ENCODE results near the gene BTRC.

Gene BTRC

DNA sequence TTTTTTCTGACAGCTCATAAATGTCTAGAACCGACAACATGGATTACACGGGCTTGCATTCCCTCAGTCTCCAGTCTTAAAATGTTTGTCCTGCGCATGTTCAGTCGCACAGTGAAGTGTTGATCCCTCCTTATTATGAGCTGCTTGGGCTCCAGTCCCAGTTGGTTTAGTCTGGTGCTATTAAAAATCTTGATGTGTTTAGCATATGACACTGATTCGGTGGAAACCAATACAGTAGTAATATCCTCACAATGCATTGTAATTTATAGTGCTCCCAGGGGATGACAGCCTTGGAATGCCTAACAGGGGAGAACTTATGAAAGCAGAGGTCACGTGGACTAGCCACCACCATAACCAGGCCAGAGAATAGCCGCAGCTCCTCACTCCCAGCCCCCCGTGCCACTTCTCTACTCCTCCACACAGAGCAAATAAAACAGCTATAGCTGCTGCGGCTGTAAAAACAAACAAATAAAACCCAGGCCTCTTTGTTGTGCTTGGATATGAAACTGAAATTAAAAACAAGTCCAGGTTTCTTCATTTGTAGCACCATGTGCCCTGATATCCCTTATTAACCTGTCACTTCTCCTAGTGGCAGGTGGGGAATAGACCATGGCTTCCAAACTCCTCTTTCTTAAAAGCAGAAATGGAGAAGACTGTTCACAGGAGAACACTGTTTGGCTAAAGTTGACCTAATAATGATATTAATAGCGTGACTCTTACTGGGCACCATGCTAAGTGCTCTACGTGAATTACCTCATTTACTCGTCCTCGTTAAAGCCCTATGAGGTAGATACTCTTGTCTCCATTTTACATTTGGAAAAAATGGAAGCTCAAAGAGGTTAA is 241.8 kb downstream of the BTRC start:
- Histone ChIP-seq H3K4me3 (ENCODE audit: low read depth in 1 of 2, low read length in 2 of 2) (no peak overlapping the region), H3K27me3 (ENCODE audit: control insufficient read depth in 1 of 2, insufficient read depth in 2 of 2, low read length in 2 of 2) (no peaks in the 10 kb centered on the region), H3K27ac (ENCODE audit: low read depth, low read length) (no peak overlapping the region), H3K9ac (ENCODE audit: low read depth in 1 of 2, low read length in 2 of 2) (no peak overlapping the region), H3K4me1 (ENCODE audit: control insufficient read depth in 1 of 2, insufficient read depth in 2 of 2, low read length in 2 of 2) (no peaks in the 10 kb centered on the region), H3K36me3 (ENCODE audit: control insufficient read depth in 1 of 2, insufficient read depth in 2 of 2, low read length in 2 of 2) (no peaks in the 10 kb centered on the region), H3K9me3 (ENCODE audit: control insufficient read depth in 1 of 2, low read length in 2 of 2) (no peaks in the 10 kb centered on the region)

DNA sequence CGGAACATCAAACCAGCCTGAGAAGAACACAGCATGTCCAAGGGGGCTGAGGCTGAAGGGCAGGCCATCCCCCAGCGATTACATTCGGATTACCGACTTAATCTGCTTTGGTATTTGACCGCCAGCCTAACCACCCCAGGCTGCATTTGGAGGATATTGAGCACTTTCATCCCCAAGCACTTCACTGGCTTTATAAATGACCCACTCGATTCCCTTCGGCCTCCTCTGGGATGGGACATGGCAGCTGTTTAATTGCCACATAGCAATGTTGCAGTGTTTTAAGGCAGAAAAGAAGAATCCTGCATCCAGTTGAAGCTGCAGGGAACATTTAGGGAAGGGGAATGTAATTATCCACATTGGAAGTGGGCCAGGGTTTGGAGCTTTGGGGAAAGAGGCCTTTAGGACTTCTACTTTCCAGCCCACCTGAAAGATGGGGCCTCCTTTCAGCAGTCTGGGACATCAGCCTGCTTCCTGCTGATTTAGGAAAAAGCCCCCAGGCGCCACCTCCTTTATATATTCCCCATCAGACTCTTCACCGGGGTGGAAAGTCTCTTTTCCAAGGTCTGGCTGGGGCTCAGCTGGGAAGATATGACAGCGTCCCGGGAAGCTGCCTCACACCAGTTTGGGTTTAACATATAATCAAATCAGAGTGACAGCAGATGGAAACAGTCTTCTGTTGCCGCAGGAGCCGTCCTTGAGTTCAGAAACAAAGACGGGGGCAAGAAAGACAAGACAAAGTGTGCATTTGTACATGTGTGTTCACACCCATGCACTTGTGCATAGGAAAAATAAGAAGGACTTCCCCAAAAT is 243.3 kb downstream of the BTRC start:
- no peaks in the 10 kb centered on the region for H3K4me1 ChIP-seq (ENCODE audit: control insufficient read depth in 1 of 2, insufficient read depth in 2 of 2, low read length in 2 of 2)
- no peak overlapping the region for H3K9ac ChIP-seq (ENCODE audit: low read depth in 1 of 2, low read length in 2 of 2)
- peaks cover 0 to 3% of the 10 kb centered on the region in 2 donors for H3K36me3 ChIP-seq (ENCODE audit: control insufficient read depth in 1 of 2, insufficient read depth in 2 of 2, low read length in 2 of 2)
- H3K4me3 ChIP-seq (ENCODE audit: low read depth in 1 of 2, low read length in 2 of 2), result no peak overlapping the region
- H3K27ac ChIP-seq (ENCODE audit: low read depth, low read length), result no peak overlapping the region
- H3K9me3 ChIP-seq (ENCODE audit: control insufficient read depth in 1 of 2, low read length in 2 of 2), result no peaks in the 10 kb centered on the region
- no peaks in the 10 kb centered on the region for H3K27me3 ChIP-seq (ENCODE audit: control insufficient read depth in 1 of 2, insufficient read depth in 2 of 2, low read length in 2 of 2)

DNA sequence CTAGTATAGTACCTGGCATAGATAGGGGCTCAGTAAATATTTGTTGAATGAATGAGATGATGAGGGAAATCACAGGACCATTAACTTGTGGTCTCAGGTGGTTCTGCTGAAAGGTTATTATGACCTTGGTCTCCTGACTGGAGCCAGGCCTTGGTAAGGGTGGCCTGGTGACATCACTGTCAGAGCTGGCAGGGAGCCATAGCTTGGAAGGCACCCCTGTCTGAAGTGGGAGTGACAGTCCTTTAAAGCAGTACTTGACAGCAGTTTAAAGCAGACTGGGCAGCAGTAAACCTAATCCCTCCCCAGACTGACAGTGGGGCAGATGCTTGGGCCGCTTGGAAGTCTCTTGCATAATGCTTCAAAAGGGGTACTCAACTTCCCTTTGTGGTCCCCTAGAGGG is 247.6 kb downstream of the BTRC start:
- Histone ChIP-seq H3K4me3 (ENCODE audit: low read depth in 1 of 2, low read length in 2 of 2) (no peak overlapping the region), H3K27ac (ENCODE audit: low read depth, low read length) (no peak overlapping the region), H3K36me3 (ENCODE audit: control insufficient read depth in 1 of 2, insufficient read depth in 2 of 2, low read length in 2 of 2) (peaks cover 9 to 15% of the 10 kb centered on the region in 2 donors), H3K27me3 (ENCODE audit: control insufficient read depth in 1 of 2, insufficient read depth in 2 of 2, low read length in 2 of 2) (no peaks in the 10 kb centered on the region), H3K9ac (ENCODE audit: low read depth in 1 of 2, low read length in 2 of 2) (no peak overlapping the region), H3K4me1 (ENCODE audit: control insufficient read depth in 1 of 2, insufficient read depth in 2 of 2, low read length in 2 of 2) (no peaks in the 10 kb centered on the region), H3K9me3 (ENCODE audit: control insufficient read depth in 1 of 2, low read length in 2 of 2) (no peaks in the 10 kb centered on the region)

DNA sequence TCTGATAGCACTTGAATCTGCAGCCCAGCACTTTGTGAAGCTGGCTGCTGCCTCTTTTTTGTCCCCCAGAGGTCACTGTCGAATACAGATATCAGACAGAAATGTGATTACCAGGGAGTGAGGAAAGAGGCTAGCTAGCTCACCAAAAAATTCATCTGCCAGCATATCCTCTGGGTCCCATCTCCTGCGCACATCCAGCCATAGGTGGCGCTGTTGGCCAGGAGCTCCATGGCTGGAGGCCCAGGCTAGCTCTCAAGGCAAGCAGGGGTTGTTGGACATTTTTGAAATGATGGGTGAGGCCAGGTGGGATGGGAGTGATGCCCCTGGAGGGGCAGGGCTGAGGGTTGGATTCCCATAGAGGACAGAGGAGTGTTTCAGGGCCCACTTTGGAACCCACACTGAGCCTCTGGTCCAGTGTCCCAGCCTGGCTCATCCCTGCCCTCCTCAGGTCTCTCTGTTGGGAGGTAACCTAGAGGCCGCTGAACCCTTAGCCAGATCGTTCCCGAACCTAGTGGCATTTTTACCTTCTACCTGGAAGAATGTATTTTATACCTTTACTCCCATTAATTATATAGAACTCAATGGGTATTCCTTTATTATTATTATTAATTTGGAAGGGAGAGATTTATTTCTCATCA is 248.9 kb downstream of the BTRC start:
- H3K36me3 ChIP-seq (ENCODE audit: control insufficient read depth in 1 of 2, insufficient read depth in 2 of 2, low read length in 2 of 2), result peaks cover 9 to 26% of the 10 kb centered on the region in 2 donors
- H3K27ac ChIP-seq (ENCODE audit: low read depth, low read length), result no peak overlapping the region
- no peak overlapping the region for H3K9ac ChIP-seq (ENCODE audit: low read depth in 1 of 2, low read length in 2 of 2)
- no peak overlapping the region for H3K4me3 ChIP-seq (ENCODE audit: low read depth in 1 of 2, low read length in 2 of 2)
- H3K4me1 ChIP-seq (ENCODE audit: control insufficient read depth in 1 of 2, insufficient read depth in 2 of 2, low read length in 2 of 2), result no peaks in the 10 kb centered on the region
- no peaks in the 10 kb centered on the region for H3K27me3 ChIP-seq (ENCODE audit: control insufficient read depth in 1 of 2, insufficient read depth in 2 of 2, low read length in 2 of 2)
- H3K9me3 ChIP-seq (ENCODE audit: control insufficient read depth in 1 of 2, low read length in 2 of 2), result no peaks in the 10 kb centered on the region

Measured in duodenal mucosa (tissue), 2 donors.